GM21717 (cell line): ENCODE data around the gene GALNT10.

Experiments
- ATAC-seq: cut with Tn5 transposase; IDR thresholded peaks from one replicate; pipeline ENCODE4 v1.9.1; 2021; ENCODE audit warnings: mild to moderate bottlenecking, moderate library complexity; ENCODE audit not compliant: unreplicated experiment

Gene GALNT10

DNA sequence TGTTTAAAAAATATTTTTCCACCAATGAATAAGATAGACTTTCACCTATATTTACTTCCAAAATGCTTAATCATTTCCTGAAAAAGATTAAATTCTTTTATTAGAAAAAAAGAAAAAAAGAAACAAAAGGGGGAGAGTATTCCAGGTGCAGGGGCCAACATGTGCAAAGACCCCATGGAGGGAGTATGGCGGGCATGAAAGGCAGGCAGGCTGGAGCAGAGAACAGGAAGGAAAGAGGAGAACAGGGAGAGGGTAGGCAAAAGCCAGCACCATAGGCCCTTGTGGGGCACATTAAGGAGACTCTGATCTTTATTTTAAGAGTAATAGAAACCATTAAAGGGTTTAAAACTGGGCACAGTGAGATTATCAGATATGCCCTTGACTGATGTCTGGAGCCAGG, 238.8 kb downstream of the GALNT10 start:
- no peak for ATAC-seq

- no peak for ATAC-seq
These were observed 239.9 kb downstream of the GALNT10 start for GRCh38 chr5:154430466-154430865.

GRCh38 chr5:154430961-154431630, 240.6 kb downstream of the GALNT10 start:
- no peak for ATAC-seq

DNA sequence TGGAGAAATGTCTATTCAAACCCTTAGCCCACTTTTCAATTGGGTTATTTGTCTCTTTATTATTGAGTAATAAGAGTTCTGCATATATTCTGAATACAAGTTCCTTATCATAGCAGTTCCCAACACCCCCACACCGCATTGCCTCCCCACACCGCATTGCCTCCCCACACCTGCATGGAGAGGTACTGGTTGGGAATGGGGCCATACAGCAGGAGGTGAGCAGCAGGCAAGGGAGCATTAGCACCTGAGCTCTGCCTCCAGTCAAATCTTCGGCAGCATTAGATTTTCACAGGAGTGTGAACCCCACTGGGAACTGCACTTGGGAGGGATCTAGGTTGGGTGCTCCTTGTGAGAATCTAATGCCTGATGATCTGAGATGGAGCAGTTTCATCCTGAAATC, 244.7 kb downstream of the GALNT10 start:
- no peak for ATAC-seq

- ATAC-seq, result no peak
These were observed 246.9 kb downstream of the GALNT10 start for GRCh38 chr5:154437281-154437965.

DNA sequence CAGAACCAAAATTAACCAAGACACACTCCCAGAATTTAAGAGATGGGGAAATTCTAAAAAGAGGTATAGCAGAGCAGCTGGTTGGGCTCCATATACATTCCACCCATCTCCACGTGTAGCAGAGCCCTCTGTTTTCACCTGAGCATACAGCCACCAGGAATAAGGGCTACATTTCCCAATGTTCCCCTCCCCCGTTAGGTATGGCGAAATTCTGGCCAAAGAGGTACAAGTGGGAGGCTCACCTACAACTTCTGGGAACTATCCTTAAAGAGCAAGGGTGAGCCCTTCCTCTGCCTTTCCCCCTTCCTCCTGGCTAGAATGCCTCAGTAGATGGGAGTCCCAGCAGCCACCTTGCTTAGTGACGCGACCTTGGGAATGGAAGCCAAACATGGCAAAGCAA, 250.0 kb downstream of the GALNT10 start:
- no peak for ATAC-seq

- ATAC-seq, result no peak
These were observed 252.3 kb downstream of the GALNT10 start for GRCh38 chr5:154442801-154443200.

DNA sequence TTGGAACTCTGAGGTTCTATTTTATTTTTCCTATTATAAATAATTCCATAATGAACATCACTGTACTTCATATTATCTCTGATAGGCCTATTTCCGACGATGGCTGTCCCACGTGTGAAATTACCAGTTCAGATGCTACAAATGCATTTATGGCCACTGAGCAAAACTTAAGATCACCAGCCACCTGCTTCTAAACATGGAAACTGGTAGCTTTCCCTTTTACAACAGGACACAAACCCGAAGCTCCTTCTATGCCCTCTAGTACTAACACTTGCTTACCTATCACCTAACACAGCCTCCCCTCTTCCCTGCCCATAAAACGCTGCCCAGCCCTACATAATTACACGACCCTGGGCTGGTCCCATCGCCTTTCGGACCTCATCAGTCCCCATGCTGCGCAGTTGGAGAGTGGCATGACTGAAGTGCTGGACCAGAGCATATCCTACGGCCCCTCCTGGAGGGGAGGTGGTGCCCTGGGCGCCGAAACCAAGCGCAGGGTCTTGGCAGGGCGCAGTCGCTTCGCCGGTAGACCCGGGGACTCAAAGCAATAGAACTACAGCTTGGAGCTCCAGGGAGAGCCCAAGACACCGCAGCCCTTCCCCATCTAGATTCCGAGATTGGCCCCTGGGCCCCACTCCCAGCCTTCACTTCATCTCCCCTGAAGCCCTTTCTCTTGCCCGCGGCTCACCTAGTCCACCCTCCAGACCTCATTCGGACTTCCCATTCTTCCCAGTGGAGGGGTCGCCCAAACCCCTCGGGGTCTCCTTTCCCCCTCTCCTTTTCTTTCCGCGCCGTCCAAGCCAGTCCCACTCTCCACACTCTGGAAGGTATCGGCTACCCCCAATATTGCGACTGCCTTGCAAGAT, 254.3 kb downstream of the GALNT10 start:
- ATAC-seq, result no peak

DNA sequence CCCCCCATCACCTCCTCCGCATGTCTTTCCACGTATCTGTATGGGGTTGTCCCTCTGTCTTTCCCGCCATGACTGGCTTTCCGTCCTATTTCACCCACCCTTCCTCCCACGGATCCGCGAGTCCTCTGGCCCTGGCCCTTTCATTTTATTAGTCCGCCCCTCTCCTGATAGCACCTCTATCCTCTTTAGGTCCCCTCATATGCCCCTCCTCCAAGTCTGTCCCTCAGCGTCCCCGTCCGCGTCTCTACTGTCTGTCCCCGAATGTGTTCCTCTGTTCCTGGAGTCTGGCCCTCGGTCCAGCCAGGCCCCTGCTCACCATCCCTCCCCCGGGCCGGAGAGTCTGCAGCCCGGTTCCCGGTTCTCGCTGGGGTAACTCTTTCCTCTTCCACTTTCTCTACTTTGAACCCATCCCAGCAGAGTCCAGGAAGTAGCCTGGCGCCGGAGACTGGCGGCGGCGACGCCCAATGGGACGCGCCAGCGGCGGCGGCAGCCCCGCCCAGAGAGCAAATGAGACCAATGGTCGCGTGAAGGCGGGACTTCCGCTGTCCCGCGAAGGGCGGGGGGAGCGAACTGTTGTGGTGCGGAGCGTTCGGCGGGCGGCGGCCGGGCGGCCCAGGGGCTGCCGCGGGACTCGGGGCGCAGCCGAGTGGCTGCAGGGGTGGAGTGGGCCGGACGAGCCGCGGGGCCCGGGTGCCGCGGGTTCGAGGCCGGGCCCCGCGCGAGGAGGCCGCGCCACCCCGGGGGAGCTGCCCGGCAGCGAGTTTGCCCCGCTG, 255.1 kb downstream of the GALNT10 start, which contains the start of gene SAP30L:
Gene SAP30L, plus strand, starts transcription at position 576 of the 773 bp plus-strand sequence. CDS start 608 bp downstream, outside the sequence.
- peak; percentile 95 for ATAC-seq

- peak; percentile 21 for ATAC-seq
These were observed 255.9 kb downstream of the GALNT10 start for GRCh38 chr5:154446195-154447088.

DNA sequence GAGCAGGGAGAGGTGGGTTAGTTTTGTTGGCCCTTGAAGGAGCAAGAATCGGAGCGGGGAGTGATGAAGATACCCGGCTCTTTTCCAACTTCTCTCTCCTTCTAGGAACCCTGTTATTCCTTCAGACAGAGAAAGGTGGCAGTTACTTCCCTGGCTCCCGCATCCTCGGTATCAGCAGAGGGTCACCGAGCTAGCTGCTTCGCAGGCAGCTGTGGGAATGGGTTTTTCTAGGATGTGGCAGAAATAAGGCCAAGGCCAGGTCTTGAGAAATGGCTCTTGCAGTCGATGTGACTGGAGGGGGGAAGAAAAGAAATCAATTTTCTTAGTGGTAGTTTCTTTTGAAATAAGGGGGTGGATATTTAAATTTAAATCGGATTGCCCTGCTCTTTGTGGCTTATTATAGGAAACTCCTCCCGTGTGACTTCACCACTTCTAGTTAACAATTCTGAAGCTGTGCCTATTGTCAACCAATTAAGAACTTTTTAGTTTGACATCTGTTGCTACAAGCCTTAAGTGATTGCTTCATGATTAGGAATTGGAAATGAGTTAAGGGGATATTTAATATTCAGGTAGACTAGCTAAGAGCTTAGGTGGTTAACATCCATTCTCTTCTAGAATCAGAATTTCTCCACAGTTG, 256.7 kb downstream of the GALNT10 start:
- ATAC-seq, result no peak

- no peak for ATAC-seq
These were observed 259.3 kb downstream of the GALNT10 start for GRCh38 chr5:154449786-154450185.

DNA sequence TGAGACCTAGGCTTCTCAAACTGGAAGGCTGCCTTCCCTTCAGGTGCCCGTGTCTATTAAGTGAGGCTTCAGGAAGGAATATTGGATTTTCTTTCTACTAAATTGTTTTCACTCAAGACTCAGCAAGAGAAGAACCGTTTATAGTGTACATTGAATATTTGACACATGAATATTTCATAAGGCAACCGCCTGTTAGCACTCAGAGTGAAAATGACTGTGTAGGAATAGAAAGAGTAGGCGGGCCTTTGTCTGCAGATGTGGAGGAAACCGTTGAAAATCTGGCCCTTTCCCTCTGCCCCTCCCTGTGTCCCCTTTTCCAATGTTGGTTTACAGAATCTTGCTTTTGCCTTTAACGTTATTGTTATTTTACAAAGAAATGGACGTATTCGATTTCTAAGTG, 261.4 kb downstream of the GALNT10 start:
- ATAC-seq, result no peak

DNA sequence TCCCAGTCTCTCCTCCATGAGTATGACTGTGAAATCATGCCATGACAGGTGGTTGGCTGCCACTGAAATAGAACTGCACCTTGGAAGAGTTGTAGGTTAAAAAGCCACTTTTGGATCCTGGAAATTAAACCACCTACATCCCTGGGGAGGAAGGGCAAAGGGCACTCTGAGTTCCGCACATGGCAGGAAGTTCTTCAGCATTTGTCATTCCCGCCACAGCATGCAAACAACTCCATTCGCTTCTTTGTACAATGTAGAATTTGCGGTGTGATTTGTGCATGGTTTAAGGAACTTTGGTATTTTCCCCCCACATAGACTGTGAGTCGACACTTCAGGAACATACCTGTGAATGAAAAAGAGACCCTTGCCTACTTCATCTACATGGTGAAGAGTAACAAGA, 265.1 kb downstream of the GALNT10 start:
- no peak for ATAC-seq

- ATAC-seq, result no peak
These were observed 266.0 kb downstream of the GALNT10 start for GRCh38 chr5:154456540-154456939.

DNA sequence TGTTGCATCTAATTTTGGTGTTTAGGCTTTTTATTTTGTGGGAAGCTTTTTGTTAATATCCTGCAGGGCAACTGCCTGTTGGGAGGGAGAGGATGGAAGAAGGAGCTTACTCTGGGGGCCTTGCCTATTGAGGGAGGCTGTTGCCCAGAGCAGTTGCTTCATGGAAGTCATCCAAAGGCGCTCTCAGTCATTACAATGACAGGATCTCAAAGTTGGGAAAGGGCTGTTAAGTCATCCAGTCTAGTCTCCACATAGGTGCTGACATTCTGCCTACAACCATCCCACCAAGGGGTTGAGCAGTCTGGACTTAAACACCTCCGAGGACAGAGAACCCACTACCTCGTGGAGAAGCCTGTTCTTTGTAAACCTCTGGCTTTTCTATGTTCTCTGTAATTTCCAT, 268.5 kb downstream of the GALNT10 start:
- no peak for ATAC-seq

GRCh38 chr5:154460172-154460571, 269.6 kb downstream of the GALNT10 start:
- no peak for ATAC-seq

DNA sequence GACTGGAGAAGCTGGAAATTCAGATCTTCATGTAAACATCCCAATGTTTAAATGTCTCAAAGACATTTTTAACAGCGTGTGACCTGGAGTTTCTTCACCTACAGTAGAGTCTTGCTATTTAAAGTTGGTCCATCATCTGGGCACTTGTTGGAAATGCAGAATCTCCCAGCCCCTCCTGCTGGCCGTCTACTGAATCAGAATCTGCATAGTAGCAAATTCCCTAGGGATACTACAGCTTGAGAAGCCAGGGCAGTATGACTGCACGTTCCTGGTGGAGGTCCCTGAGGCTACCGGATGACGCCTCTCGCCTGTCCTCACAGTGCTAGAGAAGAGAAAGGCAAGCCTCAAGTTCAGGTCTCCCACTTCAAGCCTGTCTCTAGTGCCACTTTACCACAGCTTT, 271.0 kb downstream of the GALNT10 start:
- no peak for ATAC-seq

DNA sequence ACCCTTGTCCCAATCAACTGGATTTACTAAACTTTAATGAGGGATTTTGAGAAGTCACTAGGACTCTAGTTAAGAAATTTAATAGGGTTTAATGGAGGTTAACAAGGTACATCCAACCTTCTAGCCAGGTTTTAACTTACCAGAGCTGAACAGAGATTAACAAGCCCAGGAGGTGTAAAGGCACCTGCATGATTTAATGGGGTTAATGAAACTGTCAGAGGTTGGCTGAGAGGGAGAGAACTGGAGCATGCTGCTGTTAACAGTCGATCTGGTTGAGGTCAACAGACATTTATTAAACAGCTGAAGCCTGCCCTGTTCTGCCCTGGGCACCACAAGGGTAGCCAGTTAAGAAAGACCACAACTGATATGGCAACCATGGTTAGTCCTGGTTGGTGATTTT, 273.9 kb downstream of the GALNT10 start:
- ATAC-seq, result no peak
